GM18867 (cell line): Measurements from ENCODE around the gene CLDN2.
"Not testable (repeated sequence)": the region's sequence is repeated elsewhere in the genome, so short reads cannot be mapped to it uniquely, and the experiment has no call there.

Experiments used
- ATAC-seq: cut with Tn5 transposase; IDR thresholded peaks from one replicate; pipeline ENCODE4 v1.9.1; 2021; ENCODE audit warnings: mild to moderate bottlenecking, moderate library complexity; ENCODE audit not compliant: unreplicated experiment

Gene CLDN2

GRCh38 chrX:106919932-106920452 lies at the start of gene CLDN2:
TSS of gene CLDN2 (plus strand) at chrX:106920402. CDS start at chrX:106928229, 7,827 bp downstream.
- ATAC-seq, result no peak

GRCh38 chrX:106872796-106873195 lies 47.4 kb upstream of the CLDN2 start:
- ATAC-seq, result not testable (repeated sequence)

- ATAC-seq, result peak; percentile 58
Observed at GRCh38 chrX:106874075-106874474, 46.1 kb upstream of the CLDN2 start.

GRCh38 chrX:106875151-106875550 lies 45.1 kb upstream of the CLDN2 start:
- no peak for ATAC-seq

- no peak for ATAC-seq
Observed at GRCh38 chrX:106889468-106889867, 30.7 kb upstream of the CLDN2 start.

GRCh38 chrX:106891762-106892460 lies 28.3 kb upstream of the CLDN2 start:
- ATAC-seq, result no peak

GRCh38 chrX:106894392-106894909 lies 25.8 kb upstream of the CLDN2 start:
- ATAC-seq, result peak; percentile 88

- ATAC-seq, result no peak
Observed at GRCh38 chrX:106894978-106895452, 25.2 kb upstream of the CLDN2 start.

GRCh38 chrX:106897259-106897658 lies 22.9 kb upstream of the CLDN2 start:
- no peak for ATAC-seq

- peak; percentile 81 for ATAC-seq
Observed at GRCh38 chrX:106898462-106898861, 21.7 kb upstream of the CLDN2 start.

- ATAC-seq, result no peak
Observed at GRCh38 chrX:106899276-106899675, 20.9 kb upstream of the CLDN2 start.

- ATAC-seq, result no peak
Observed at GRCh38 chrX:106899841-106900240, 20.4 kb upstream of the CLDN2 start.

GRCh38 chrX:106901341-106901740 lies 18.9 kb upstream of the CLDN2 start:
- ATAC-seq, result no peak

GRCh38 chrX:106901781-106902219 lies 18.4 kb upstream of the CLDN2 start:
- no peak for ATAC-seq

- ATAC-seq, result no peak
Observed at GRCh38 chrX:106902684-106903083, 17.5 kb upstream of the CLDN2 start.

- no peak for ATAC-seq
Observed at GRCh38 chrX:106903291-106903824, 16.8 kb upstream of the CLDN2 start, which contains the start of gene RIPPLY1. TSS of gene RIPPLY1 (minus strand) at chrX:106903341. CDS start at chrX:106903287, 54 bp downstream.

GRCh38 chrX:106903856-106904528 lies 16.2 kb upstream of the CLDN2 start:
- ATAC-seq, result no peak

- ATAC-seq, result no peak
Observed at GRCh38 chrX:106905064-106905708, 15.0 kb upstream of the CLDN2 start.

GRCh38 chrX:106906361-106906760 lies 13.8 kb upstream of the CLDN2 start:
- ATAC-seq, result no peak

GRCh38 chrX:106912864-106913263 lies 7.3 kb upstream of the CLDN2 start:
- no peak for ATAC-seq
